GM12878 (cell line): ENCODE measurements around the gene SLC35F3. TPM values are rescaled to one million over a fixed set of nuclear protein-coding genes. Genes with fewer than 3 reads are reported as not detected.

Experiments used
- ATAC-seq: fragments of 200-7000 bp; cut with Tn5 transposase; 3 replicates; pipeline ENCODE4 v1.9.1; 2020; ENCODE audit warnings: mild to moderate bottlenecking, moderate library complexity
- BruUV-seq: library from RNA; stranded (reverse); fragments of 400-500 nt; replicated peaks from 2 replicates; lab custom pipeline; 2021; lab: Mats Ljungman, UMichigan
- CTCF ChIA-PET: fragments of 300-600 bp; sonication (Branson Sonifier 250); formaldehyde crosslinking; extraction: SDS; loops from one replicate; lab custom pipeline; 2021; ENCODE audit warnings: inconsistent platforms; lab: Yijun Ruan, JAX
- POLR2A ChIA-PET: fragments of 350-600 bp; formaldehyde crosslinking; extraction: SDS; loops from one replicate; lab custom pipeline; 2021; ENCODE audit warnings: inconsistent platforms; lab: Charles Lee
- RAD21 ChIA-PET: fragments of 300-600 bp; sonication (Branson Sonifier 250); formaldehyde crosslinking; loops from one replicate; lab custom pipeline; 2023; ENCODE audit warnings: antibody characterized with exemption; ENCODE audit not compliant: unreplicated experiment; lab: Charles Lee
- SMC1A ChIA-PET: fragments of 300-600 bp; sonication (Branson Sonifier 250); formaldehyde crosslinking; loops from one replicate; lab custom pipeline; 2023; ENCODE audit not compliant: unreplicated experiment, uncharacterized antibody; lab: Charles Lee
- DNase-seq: peaks from one replicate; pipeline ENCODE4 v3.0.0-alpha.2; 2011; ENCODE audit warnings: low read depth, low spot score
- FAIRE-seq: peaks from 3 replicates; lab custom pipeline; 2011; peaks lifted over from hg19 to GRCh38; lab: Jason Lieb, UNC
- H2AFZ ChIP-seq: 2 replicates; pipeline ENCODE4 v1.6.0; 2011; ENCODE audit warnings: low read depth, low read length, control low read depth; ENCODE audit not compliant: control insufficient read depth
- H3K27ac ChIP-seq: 2 replicates; pipeline ENCODE4 v1.5.1; 2011; ENCODE audit warnings: control low read depth; ENCODE audit not compliant: control insufficient read depth, insufficient read depth
- H3K27me3 ChIP-seq, 2 experiments: replicated peaks in 1 of 2; 2 replicates each; pipeline versions ENCODE4 v1.6.0 to v1.6.1; 2011; ENCODE audit warnings: low read length in 1 of 2; ENCODE audit not compliant: control insufficient read depth in 2 of 2, insufficient read depth in 2 of 2
- H3K36me3 ChIP-seq, 2 experiments: 2 replicates each; pipeline ENCODE4 v1.5.1; 2011; ENCODE audit warnings: low read length in 1 of 2; ENCODE audit not compliant: control insufficient read depth in 2 of 2, insufficient read depth in 2 of 2
- H3K4me1 ChIP-seq: 2 replicates; pipeline ENCODE4 v1.6.1; 2011; ENCODE audit warnings: mild to moderate bottlenecking, low read length, moderate library complexity, mixed read lengths; ENCODE audit not compliant: control insufficient read depth, insufficient read depth
- H3K4me2 ChIP-seq: 2 replicates; pipeline ENCODE4 v1.6.0; 2011; ENCODE audit warnings: control low read depth; ENCODE audit not compliant: control insufficient read depth, insufficient read depth
- H3K4me3 ChIP-seq: fragments of 200-600 bp; sonication (generic); 2 replicates; pipeline ENCODE4 v1.5.1; 2016
- H3K79me2 ChIP-seq: 2 replicates; pipeline ENCODE4 v1.6.0; 2011; ENCODE audit warnings: low read length; ENCODE audit not compliant: control insufficient read depth, insufficient read depth
- H3K9ac ChIP-seq: 2 replicates; pipeline ENCODE4 v1.8.0; 2011; ENCODE audit warnings: low read length, control low read depth, mixed read lengths; ENCODE audit not compliant: control insufficient read depth, insufficient read depth
- H3K9me3 ChIP-seq: replicated peaks from 3 replicates; pipeline ENCODE4 v1.5.1; 2011; ENCODE audit warnings: mild to moderate bottlenecking, low read length; ENCODE audit not compliant: control insufficient read depth, insufficient read depth
- H4K20me1 ChIP-seq: 2 replicates; pipeline ENCODE4 v1.6.0; 2011; ENCODE audit not compliant: control insufficient read depth, insufficient read depth
- CBX3 ChIP-seq: fragments of 200-600 bp; sonication (generic); IDR thresholded peaks from 2 replicates; pipeline ENCODE4 v1.6.1; 2016; ENCODE audit warnings: low read depth, borderline replicate concordance
- ETV6 ChIP-seq, 2 experiments: fragments of 450-650 bp in 1 of 2; IDR thresholded peaks in 1 of 2; conservative IDR thresholded peaks in 1 of 2; 2 replicates each; pipeline ENCODE4 v1.6.1; 2014; ENCODE audit warnings: antibody characterized with exemption in 1 of 2, borderline replicate concordance in 1 of 2, low read depth in 1 of 2, mild to moderate bottlenecking in 1 of 2, moderate library complexity in 1 of 2
- NR2C2 ChIP-seq: IDR thresholded peaks from 2 replicates; pipeline ENCODE4 v1.6.1; 2011; ENCODE audit warnings: borderline replicate concordance, low read depth; ENCODE audit not compliant: control insufficient read depth, insufficient read length
- SREBF2 ChIP-seq: IDR thresholded peaks from 2 replicates; pipeline ENCODE4 v1.6.1; 2012; ENCODE audit warnings: mild to moderate bottlenecking, low read length
- ZNF592 ChIP-seq: fragments of 450-650 bp; IDR thresholded peaks from 2 replicates; pipeline ENCODE4 v1.6.1; 2017; ENCODE audit warnings: mild to moderate bottlenecking, moderate library complexity
- WGBS: methylation state at CpG from one replicate; pipeline ENCODE4 v1.1.6; 2016; ENCODE audit warnings: low lambda C conversion rate; ENCODE audit not compliant: insufficient replicate concordance, insufficient coverage; ENCODE audit errors: missing lambda C conversion rate; 5-methylcytosine and 5-hydroxymethylcytosine counted together
- in situ Hi-C: fragments of 300-500 bp; cut with MboI; formaldehyde crosslinking; loops from 9 replicates; pipeline ENCODE4 v1.14.3; 2018; ENCODE audit warnings: mixed read lengths
- intact Hi-C: fragments of 100-400 bp; cut with micrococcal nuclease; formaldehyde crosslinking; loops from one replicate; pipeline ENCODE4 v1.14.2; 2022; ENCODE audit not compliant: unreplicated experiment
- polyA plus RNA-seq, 11 experiments: library from polyadenylated mRNA; depleted of rRNA in 4 of 11; unstranded in 6 of 11; stranded (reverse) in 5 of 11; fragments of >200 nt; fragmentation: Nextera tagmentation in 4 of 11; fragmentation: Illumina TruSeq in 1 of 11; extraction: Ambion mirVana in 4 of 11; extraction: Trizol in 1 of 11; gene quantifications; 1 replicate in 1 of 11; 2 replicates in 10 of 11; pipeline versions ENCODE4 v1.2.1 to v1.2.3, GENCODE V29; 2011 to 2016; ENCODE audit warnings: inconsistent platforms in 2 of 11, missing spikeins in 2 of 11, low read depth in 1 of 11
- total RNA-seq, 4 experiments: library from RNA; depleted of rRNA in 3 of 4; stranded (reverse); fragments of >200 nt in 3 of 4; fragmentation: Illumina TruSeq in 1 of 4; extraction: Trizol in 1 of 4; gene quantifications; 2 replicates each; pipeline versions ENCODE4 v1.2.1 to v1.2.3, GENCODE V29; 2013 to 2021

The SLC35F3 gene
- total and polyA plus RNA-seq, 10 of the 15 experiments (the other 5 are each of a cell fraction or from before 2014, with no cell fraction given), result 1.0 to 8.6 (median 5.7) TPM

GRCh38 chr1:234361102-234361603 lies 456.7 kb downstream of the SLC35F3 start:
- Histone ChIP-seq H4K20me1 (no peaks in the 10 kb centered on the region), H3K36me3 (no peaks in the 10 kb centered on the region), H3K4me1 (no peaks in the 10 kb centered on the region; the same call in 1 of the 2 replicates), H3K27me3 (no peaks in the 10 kb centered on the region), H3K4me2 (no peak overlapping the region), H3K27ac (no peak overlapping the region), H3K79me2 (peaks cover 2% of the 10 kb centered on the region), H2AFZ (no peak overlapping the region), H3K9me3 (no peaks in the 10 kb centered on the region), H3K4me3 (no peak overlapping the region), H3K9ac (no peak overlapping the region)
- ChIA-PET SMC1A (no interaction called here), RAD21 (no interaction called here), POLR2A (no interaction called here), CTCF (interaction anchor here (0.6 to 1.3 kb wide), 3 partner anchors 13 to 939 kb away, joined by 3 read pairs; no protein-coding TSS in a partner anchor)
- BruUV-seq, result no TSS peak
- intact Hi-C loops, result no loop called here
- no peak for DNase-seq
- ATAC-seq, result no peak
- TF ChIP-seq ETV6 (conservative IDR thresholded peaks at IDR 0.05 in 1 of 2, IDR thresholded peaks at IDR 0.05 in 1 of 2; ENCODE audit: borderline replicate concordance in 1 of 2, low read depth in 1 of 2) (no peak), CBX3 (no peak), SREBF2 (no peak), NR2C2 (no peak), ZNF592 (no peak)
- WGBS, result 75% methylated on average over 3 of the region's 3 CpGs
- FAIRE-seq, result no peak
- in situ Hi-C loops, result no loop called here
